ENCODE data around the gene SH3PXD2A.

- TF ChIP-seq CTCF (conservative IDR thresholded peaks at IDR 0.05 in 1 of 2, IDR thresholded peaks at IDR 0.05 in 1 of 2; ENCODE audit: extremely low read depth in 1 of 2, insufficient read depth in 1 of 2, low read depth in 1 of 2, low read length in 2 of 2), result no peak
- TF ChIP-seq EZH2 (IDR thresholded peaks at IDR 0.05; ENCODE audit: borderline replicate concordance, low read length), result no peak
Measured at GRCh38 chr10:103768345-103768744, 87.0 kb downstream of the SH3PXD2A start.

Measured in mammary epithelial cell (primary cell).